HG02973 (cell line): Measurements from ENCODE around the gene GNPDA1.

ENCODE experiments used
- ATAC-seq: cut with Tn5 transposase; IDR thresholded peaks from one replicate; pipeline ENCODE4 v1.9.1; 2021; ENCODE audit warnings: moderate library complexity; ENCODE audit not compliant: unreplicated experiment

GNPDA1 gene

DNA sequence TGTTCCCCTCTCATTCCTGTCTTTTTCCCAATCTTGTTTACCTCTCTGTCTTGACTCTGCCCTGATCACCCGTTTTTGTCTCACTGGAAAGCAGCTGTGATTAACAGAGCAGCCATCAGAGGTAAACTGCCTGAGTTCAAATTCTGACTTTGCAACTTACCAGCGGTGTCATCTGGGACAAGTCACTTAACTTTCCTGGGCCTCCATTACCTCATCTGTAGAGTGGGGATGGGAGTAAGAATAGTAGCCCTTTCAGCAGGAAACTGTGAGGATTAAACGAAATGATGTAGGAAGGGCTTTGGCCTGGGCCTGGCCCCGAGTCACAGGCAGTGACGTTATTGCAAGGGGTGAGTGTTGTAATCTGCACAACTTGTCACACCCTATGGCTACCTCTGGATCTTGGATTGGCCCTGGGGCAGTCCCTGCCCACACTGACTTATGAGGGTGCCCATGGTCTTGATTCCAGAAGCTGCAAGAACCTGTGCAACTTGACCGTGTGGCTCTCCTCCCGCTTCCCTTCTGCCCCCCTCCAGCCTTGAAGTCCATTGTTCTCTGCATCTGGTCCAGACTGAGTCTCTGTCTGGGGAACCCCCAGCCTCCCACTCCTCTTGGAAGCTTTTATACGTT lies 54.2 kb downstream of the GNPDA1 start:
- no peak for ATAC-seq

DNA sequence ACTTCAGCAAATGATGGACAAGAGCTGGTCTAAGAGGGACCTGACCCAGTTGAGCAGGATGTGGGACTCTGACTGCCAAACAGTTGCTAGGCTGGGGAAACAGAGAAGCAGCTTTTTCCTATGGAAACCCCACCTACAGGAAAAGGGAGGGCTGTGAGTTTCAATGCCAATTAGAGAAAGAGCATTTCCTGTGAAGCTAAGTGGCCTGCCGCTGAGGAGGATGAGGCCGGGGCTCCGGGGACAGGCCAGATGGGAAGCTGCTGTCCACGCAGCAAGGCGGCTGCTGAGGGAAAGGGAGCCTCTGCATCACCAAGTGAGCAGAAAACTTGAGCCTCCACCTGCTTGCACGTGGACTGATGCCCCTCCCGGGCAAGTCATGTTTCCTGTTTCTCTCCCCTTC lies 54.7 kb downstream of the GNPDA1 start, which contains the start of gene PCDH12:
Gene PCDH12 (minus strand): TSS at position 90 of the 400 bp plus-strand sequence. CDS start 351 bp downstream, outside the sequence.
- ATAC-seq: no peak

DNA sequence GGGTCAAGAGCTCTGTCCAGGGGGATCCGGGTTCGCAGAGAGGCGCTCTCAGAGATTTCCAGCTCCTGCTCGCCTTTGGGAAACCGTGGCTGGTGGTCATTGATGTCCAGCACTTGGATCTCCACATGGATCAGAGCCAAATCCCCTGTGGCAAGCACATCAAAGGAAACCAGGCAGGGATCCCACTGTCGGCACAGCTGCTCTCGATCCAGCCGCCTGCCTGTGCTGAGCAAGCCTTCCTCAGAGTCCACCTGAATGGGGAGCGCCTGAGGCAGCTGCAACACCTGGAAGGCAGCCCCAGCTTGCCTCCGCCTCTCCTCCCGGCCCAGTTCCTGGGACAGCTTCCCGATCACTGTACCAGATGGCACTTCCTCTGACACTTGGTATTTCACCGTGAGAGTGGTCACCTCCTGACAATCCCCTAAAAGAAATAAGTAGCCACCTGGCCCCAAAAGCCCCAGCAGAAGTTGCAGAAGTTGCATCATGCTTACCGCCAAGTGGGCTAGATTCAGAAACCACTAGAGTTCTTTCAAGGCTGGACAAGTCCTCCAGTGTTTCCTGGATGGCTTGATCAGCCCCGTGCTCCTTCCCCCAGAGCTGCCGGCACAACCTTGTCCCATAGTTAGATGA lies 55.3 kb downstream of the GNPDA1 start:
- no peak for ATAC-seq

- no peak for ATAC-seq
Observed at GRCh38 chr5:141954194-141954593, 58.6 kb downstream of the GNPDA1 start.

DNA sequence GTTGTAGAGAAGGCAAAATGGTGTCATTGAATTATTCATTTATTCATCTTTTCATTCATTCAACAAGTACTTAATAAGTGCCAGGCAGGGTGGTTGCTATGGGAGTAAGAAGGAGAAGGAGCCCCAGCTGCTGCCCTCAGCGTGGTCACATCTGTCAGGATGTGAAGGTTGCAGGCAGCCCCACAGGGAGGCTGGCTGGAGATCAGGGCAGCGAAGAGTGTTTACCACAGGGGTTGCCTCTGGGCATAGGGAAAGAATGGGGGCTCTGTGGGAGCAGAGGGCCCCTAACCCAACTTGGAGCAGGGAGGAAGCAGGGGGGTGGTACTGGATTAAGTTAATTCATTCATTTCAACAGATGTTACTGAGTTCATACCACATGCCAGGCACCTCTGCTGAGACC lies 60.8 kb downstream of the GNPDA1 start:
- no peak for ATAC-seq

DNA sequence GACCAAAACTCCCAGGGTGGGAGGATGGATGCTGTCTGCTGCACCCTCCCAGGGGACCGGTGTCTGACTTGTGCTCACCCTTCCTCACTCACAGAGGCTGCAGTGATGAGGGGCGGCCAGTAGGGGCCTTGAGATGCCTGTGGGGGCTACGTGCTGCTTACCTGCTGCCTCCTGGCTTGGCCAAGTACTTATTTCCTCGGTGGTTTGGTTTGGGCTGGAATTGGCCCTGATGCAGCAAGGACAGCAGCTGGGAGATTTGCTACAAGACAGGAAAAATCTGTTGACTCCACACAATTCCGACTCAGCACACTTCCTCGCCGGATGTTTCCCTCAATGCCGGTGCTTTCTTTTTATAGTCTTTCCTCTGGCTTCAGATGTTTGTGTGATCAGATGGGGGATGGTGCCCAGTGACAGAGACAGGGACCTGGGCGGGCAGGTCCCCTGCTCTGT lies 61.5 kb downstream of the GNPDA1 start:
- ATAC-seq: no peak
